Heart left ventricle (tissue), 13 donors: ENCODE results near the gene P2RY11.

Source experiments
- CTCF ChIP-seq, 12 donors: fragments of 200-600 bp; sonication (generic) in 4 of 12; IDR thresholded peaks; one replicate each; pipeline versions ENCODE4 v1.5.0 to v1.8.0; 2018 to 2022; ENCODE audit warnings: antibody characterized with exemption in 12 of 12, mild to moderate bottlenecking in 5 of 12
- POLR2A ChIP-seq, 2 donors: fragments of 450-650 bp; IDR thresholded peaks; one replicate each; pipeline ENCODE4 v1.6.1; 2017; ENCODE audit warnings: antibody characterized with exemption in 2 of 2, mild to moderate bottlenecking in 2 of 2, moderate library complexity in 2 of 2
- donor health status: ischemic (EF 13 %, LVEDD 7.1; RV severe dilation, severe dysfunction).
- donor health status: DM: no; HTN: yes; CAD: no.
- donor health status: DM: no; HTN: no; CAD: no.
- donor health status: ischemic (EF 25% LVEDD 6.9; RV normal size, moderate dysfunction).
- donor health status: ischemic (EF 25% LVEDD 5.7; RV mildly dilated, moderate dysfunction).
- donor health status: ischemic (EF 35%, LVEDD 5.7; RV mildly dilated, moderate dysfunction).
- donor health status: nonischemic (EF 11% LVEDD 7.7; RV severe dilation, severe dysfunction).
- donor health status: DM: yes; HTN: yes; CAD: no.
- donor health status: PGD.
- donor health status: ischemic (EF 29% LVEDD 5.4; RV normal size, mild dysfunction).
- donor health status: nonischemic (EF 23%, LVEDD 6.1; RV moderate dilation, normal function).

- TF ChIP-seq POLR2A (IDR thresholded peaks at IDR 0.05) (no peak), CTCF (IDR thresholded peaks at IDR 0.05) (no peak)
Measured at GRCh38 chr19:10146142-10146541, 34.6 kb downstream of the P2RY11 start.
